ENCODE measurements around the gene YAP1.
"Not testable (repeated sequence)": the region's sequence is repeated elsewhere in the genome, so short reads cannot be mapped to it uniquely, and the experiment has no call there.

The YAP1 gene

GRCh38 chr11:102194990-102195389, 84.7 kb downstream of the YAP1 start:
- no peak overlapping the region for H3K27ac ChIP-seq (ENCODE audit: low read depth in 2 of 2, low read length in 2 of 2)
- H3K4me3 ChIP-seq (ENCODE audit: low read length in 2 of 2): no peak overlapping the region
- H3K4me1 ChIP-seq (ENCODE audit: control insufficient read depth in 2 of 2, insufficient read depth in 2 of 2, low read length in 2 of 2): no peaks in the 10 kb centered on the region
- no peaks in the 10 kb centered on the region for H3K9me3 ChIP-seq (ENCODE audit: control insufficient read depth in 2 of 2, low read length in 2 of 2)
- no peak overlapping the region for H3K9ac ChIP-seq (ENCODE audit: low read depth in 1 of 2, low read length in 2 of 2)
- no peaks in the 10 kb centered on the region for H3K36me3 ChIP-seq (ENCODE audit: control insufficient read depth in 2 of 2, insufficient read depth in 2 of 2, low read length in 2 of 2)
- no peaks in the 10 kb centered on the region for H3K27me3 ChIP-seq (ENCODE audit: control insufficient read depth in 2 of 2, insufficient read depth in 2 of 2, low read length in 2 of 2)

DNA sequence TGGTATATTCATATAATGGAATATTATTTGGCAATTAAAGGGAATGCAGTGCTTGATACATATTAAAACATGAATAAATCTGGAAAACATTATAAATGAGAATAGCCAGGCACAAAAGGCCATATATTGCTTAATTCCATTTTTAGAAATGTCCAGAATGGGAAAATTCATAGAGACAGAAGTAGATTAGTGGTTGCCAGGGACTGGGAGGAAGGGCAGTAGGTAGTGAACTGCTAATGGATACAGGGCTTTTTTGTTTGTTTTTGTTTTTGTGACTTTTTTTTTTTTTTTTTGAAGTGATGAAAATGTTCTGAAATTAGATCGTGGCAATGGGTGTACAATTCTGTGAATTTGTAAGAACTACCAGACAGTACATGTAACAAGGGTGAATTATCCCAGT, 86.1 kb downstream of the YAP1 start:
- H3K27me3 ChIP-seq (ENCODE audit: control insufficient read depth in 2 of 2, insufficient read depth in 2 of 2, low read length in 2 of 2): no peaks in the 10 kb centered on the region
- H3K9me3 ChIP-seq (ENCODE audit: control insufficient read depth in 2 of 2, low read length in 2 of 2): no peaks in the 10 kb centered on the region
- no peak overlapping the region for H3K4me3 ChIP-seq (ENCODE audit: low read length in 2 of 2)
- no peak overlapping the region for H3K9ac ChIP-seq (ENCODE audit: low read depth in 1 of 2, low read length in 2 of 2)
- no peak overlapping the region for H3K27ac ChIP-seq (ENCODE audit: low read depth in 2 of 2, low read length in 2 of 2)
- no peaks in the 10 kb centered on the region for H3K36me3 ChIP-seq (ENCODE audit: control insufficient read depth in 2 of 2, insufficient read depth in 2 of 2, low read length in 2 of 2)
- H3K4me1 ChIP-seq (ENCODE audit: control insufficient read depth in 2 of 2, insufficient read depth in 2 of 2, low read length in 2 of 2): no peaks in the 10 kb centered on the region

DNA sequence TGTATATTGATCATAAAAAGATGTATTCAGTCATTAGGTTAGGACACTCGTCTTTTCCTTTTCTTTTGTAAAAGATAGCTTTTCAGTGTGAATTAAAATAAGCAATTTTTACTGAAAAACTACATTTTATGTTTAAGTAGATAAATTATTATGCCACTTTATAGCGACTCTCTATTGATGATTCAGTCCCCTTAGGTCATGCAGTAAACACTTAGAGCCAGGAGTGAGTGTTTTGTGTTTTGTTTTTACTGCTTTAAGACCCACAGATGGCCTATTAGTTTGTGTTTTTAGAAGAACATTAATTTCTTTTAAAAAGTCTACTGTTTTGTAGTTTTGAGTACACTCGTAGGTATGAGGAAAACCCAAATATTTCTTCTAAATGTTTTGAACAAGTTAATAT, 86.6 kb downstream of the YAP1 start:
- no peaks in the 10 kb centered on the region for H3K4me1 ChIP-seq (ENCODE audit: control insufficient read depth in 2 of 2, insufficient read depth in 2 of 2, low read length in 2 of 2)
- H3K27me3 ChIP-seq (ENCODE audit: control insufficient read depth in 2 of 2, insufficient read depth in 2 of 2, low read length in 2 of 2): no peaks in the 10 kb centered on the region
- H3K9me3 ChIP-seq (ENCODE audit: control insufficient read depth in 2 of 2, low read length in 2 of 2): no peaks in the 10 kb centered on the region
- H3K27ac ChIP-seq (ENCODE audit: low read depth in 2 of 2, low read length in 2 of 2): no peak overlapping the region
- H3K9ac ChIP-seq (ENCODE audit: low read depth in 1 of 2, low read length in 2 of 2): no peak overlapping the region
- no peaks in the 10 kb centered on the region for H3K36me3 ChIP-seq (ENCODE audit: control insufficient read depth in 2 of 2, insufficient read depth in 2 of 2, low read length in 2 of 2)
- no peak overlapping the region for H3K4me3 ChIP-seq (ENCODE audit: low read length in 2 of 2)

GRCh38 chr11:102197670-102198139, 87.5 kb downstream of the YAP1 start:
- Histone ChIP-seq H3K9me3 (ENCODE audit: control insufficient read depth in 2 of 2, low read length in 2 of 2) (no peaks in the 10 kb centered on the region), H3K9ac (ENCODE audit: low read depth in 1 of 2, low read length in 2 of 2) (no peak overlapping the region), H3K27me3 (ENCODE audit: control insufficient read depth in 2 of 2, insufficient read depth in 2 of 2, low read length in 2 of 2) (no peaks in the 10 kb centered on the region), H3K4me3 (ENCODE audit: low read length in 2 of 2) (no peak overlapping the region), H3K4me1 (ENCODE audit: control insufficient read depth in 2 of 2, insufficient read depth in 2 of 2, low read length in 2 of 2) (no peaks in the 10 kb centered on the region), H3K36me3 (ENCODE audit: control insufficient read depth in 2 of 2, insufficient read depth in 2 of 2, low read length in 2 of 2) (no peaks in the 10 kb centered on the region), H3K27ac (ENCODE audit: low read depth in 2 of 2, low read length in 2 of 2) (no peak overlapping the region)

GRCh38 chr11:102199673-102200072, 89.4 kb downstream of the YAP1 start:
- Histone ChIP-seq H3K36me3 (ENCODE audit: control insufficient read depth in 2 of 2, insufficient read depth in 2 of 2, low read length in 2 of 2) (no peaks in the 10 kb centered on the region), H3K9me3 (ENCODE audit: control insufficient read depth in 2 of 2, low read length in 2 of 2) (no peaks in the 10 kb centered on the region), H3K4me3 (ENCODE audit: low read length in 2 of 2) (no peak overlapping the region), H3K4me1 (ENCODE audit: control insufficient read depth in 2 of 2, insufficient read depth in 2 of 2, low read length in 2 of 2) (no peaks in the 10 kb centered on the region), H3K27me3 (ENCODE audit: control insufficient read depth in 2 of 2, insufficient read depth in 2 of 2, low read length in 2 of 2) (no peaks in the 10 kb centered on the region), H3K9ac (ENCODE audit: low read depth in 1 of 2, low read length in 2 of 2) (no peak overlapping the region), H3K27ac (ENCODE audit: low read depth in 2 of 2, low read length in 2 of 2) (no peak overlapping the region)

DNA sequence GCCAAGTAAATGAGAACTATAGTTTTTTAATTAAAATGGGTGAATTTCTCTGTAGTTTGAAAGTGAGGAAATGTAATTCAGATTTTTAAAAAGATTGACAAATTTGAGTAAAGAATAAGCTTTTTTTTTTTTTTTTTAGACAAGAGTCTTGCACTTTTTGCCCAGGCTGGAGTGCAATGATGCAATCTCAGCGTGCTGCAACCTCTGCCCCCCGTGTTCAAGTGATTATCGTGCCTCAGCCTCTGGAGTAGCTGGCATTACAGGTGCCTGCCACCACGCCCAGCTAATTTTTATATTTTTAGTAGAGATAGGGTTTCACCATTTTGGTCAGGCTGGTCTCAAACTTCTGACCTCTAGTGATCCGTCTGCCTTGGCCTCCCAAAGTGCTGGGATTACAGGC, 90.1 kb downstream of the YAP1 start:
- not testable (repeated sequence) for H3K9ac ChIP-seq (ENCODE audit: low read depth in 1 of 2, low read length in 2 of 2); H3K27ac ChIP-seq (ENCODE audit: low read depth in 2 of 2, low read length in 2 of 2); H3K4me3 ChIP-seq (ENCODE audit: low read length in 2 of 2); H3K27me3 ChIP-seq (ENCODE audit: control insufficient read depth in 2 of 2, insufficient read depth in 2 of 2, low read length in 2 of 2); H3K36me3 ChIP-seq (ENCODE audit: control insufficient read depth in 2 of 2, insufficient read depth in 2 of 2, low read length in 2 of 2); H3K4me1 ChIP-seq (ENCODE audit: control insufficient read depth in 2 of 2, insufficient read depth in 2 of 2, low read length in 2 of 2); H3K9me3 ChIP-seq (ENCODE audit: control insufficient read depth in 2 of 2, low read length in 2 of 2)

- no peak overlapping the region for H3K27ac ChIP-seq (ENCODE audit: low read depth in 2 of 2, low read length in 2 of 2)
- H3K4me3 ChIP-seq (ENCODE audit: low read length in 2 of 2): no peak overlapping the region
- H3K9ac ChIP-seq (ENCODE audit: low read depth in 1 of 2, low read length in 2 of 2): no peak overlapping the region
- no peaks in the 10 kb centered on the region for H3K27me3 ChIP-seq (ENCODE audit: control insufficient read depth in 2 of 2, insufficient read depth in 2 of 2, low read length in 2 of 2)
- H3K36me3 ChIP-seq (ENCODE audit: control insufficient read depth in 2 of 2, insufficient read depth in 2 of 2, low read length in 2 of 2): no peaks in the 10 kb centered on the region
- no peaks in the 10 kb centered on the region for H3K9me3 ChIP-seq (ENCODE audit: control insufficient read depth in 2 of 2, low read length in 2 of 2)
- H3K4me1 ChIP-seq (ENCODE audit: control insufficient read depth in 2 of 2, insufficient read depth in 2 of 2, low read length in 2 of 2): no peaks in the 10 kb centered on the region
These were observed 91.5 kb downstream of the YAP1 start for GRCh38 chr11:102201776-102202175.

GRCh38 chr11:102202972-102203371, 92.7 kb downstream of the YAP1 start:
- Histone ChIP-seq H3K27me3 (ENCODE audit: control insufficient read depth in 2 of 2, insufficient read depth in 2 of 2, low read length in 2 of 2) (no peaks in the 10 kb centered on the region), H3K9me3 (ENCODE audit: control insufficient read depth in 2 of 2, low read length in 2 of 2) (no peaks in the 10 kb centered on the region), H3K27ac (ENCODE audit: low read depth in 2 of 2, low read length in 2 of 2) (no peak overlapping the region), H3K4me3 (ENCODE audit: low read length in 2 of 2) (no peak overlapping the region), H3K4me1 (ENCODE audit: control insufficient read depth in 2 of 2, insufficient read depth in 2 of 2, low read length in 2 of 2) (no peaks in the 10 kb centered on the region), H3K36me3 (ENCODE audit: control insufficient read depth in 2 of 2, insufficient read depth in 2 of 2, low read length in 2 of 2) (no peaks in the 10 kb centered on the region), H3K9ac (ENCODE audit: low read depth in 1 of 2, low read length in 2 of 2) (no peak overlapping the region)

- H3K9ac ChIP-seq (ENCODE audit: low read depth in 1 of 2, low read length in 2 of 2): no peak overlapping the region
- no peaks in the 10 kb centered on the region for H3K4me1 ChIP-seq (ENCODE audit: control insufficient read depth in 2 of 2, insufficient read depth in 2 of 2, low read length in 2 of 2)
- no peaks in the 10 kb centered on the region for H3K27me3 ChIP-seq (ENCODE audit: control insufficient read depth in 2 of 2, insufficient read depth in 2 of 2, low read length in 2 of 2)
- peaks cover 0 to 4% of the 10 kb centered on the region in 2 donors for H3K36me3 ChIP-seq (ENCODE audit: control insufficient read depth in 2 of 2, insufficient read depth in 2 of 2, low read length in 2 of 2)
- no peak overlapping the region for H3K4me3 ChIP-seq (ENCODE audit: low read length in 2 of 2)
- no peaks in the 10 kb centered on the region for H3K9me3 ChIP-seq (ENCODE audit: control insufficient read depth in 2 of 2, low read length in 2 of 2)
- no peak overlapping the region for H3K27ac ChIP-seq (ENCODE audit: low read depth in 2 of 2, low read length in 2 of 2)
These were observed 93.9 kb downstream of the YAP1 start for GRCh38 chr11:102204174-102204573.

- no peaks in the 10 kb centered on the region for H3K9me3 ChIP-seq (ENCODE audit: control insufficient read depth in 2 of 2, low read length in 2 of 2)
- H3K27ac ChIP-seq (ENCODE audit: low read depth in 2 of 2, low read length in 2 of 2): no peak overlapping the region
- peaks cover 3 to 10% of the 10 kb centered on the region in 2 donors for H3K36me3 ChIP-seq (ENCODE audit: control insufficient read depth in 2 of 2, insufficient read depth in 2 of 2, low read length in 2 of 2)
- no peak overlapping the region for H3K9ac ChIP-seq (ENCODE audit: low read depth in 1 of 2, low read length in 2 of 2)
- no peaks in the 10 kb centered on the region for H3K4me1 ChIP-seq (ENCODE audit: control insufficient read depth in 2 of 2, insufficient read depth in 2 of 2, low read length in 2 of 2)
- no peaks in the 10 kb centered on the region for H3K27me3 ChIP-seq (ENCODE audit: control insufficient read depth in 2 of 2, insufficient read depth in 2 of 2, low read length in 2 of 2)
- no peak overlapping the region for H3K4me3 ChIP-seq (ENCODE audit: low read length in 2 of 2)
These were observed 95.6 kb downstream of the YAP1 start for GRCh38 chr11:102205805-102206204.

GRCh38 chr11:102208835-102209234, 98.6 kb downstream of the YAP1 start:
- Histone ChIP-seq H3K27ac (ENCODE audit: low read depth in 2 of 2, low read length in 2 of 2) (no peak overlapping the region), H3K4me1 (ENCODE audit: control insufficient read depth in 2 of 2, insufficient read depth in 2 of 2, low read length in 2 of 2) (no peaks in the 10 kb centered on the region), H3K4me3 (ENCODE audit: low read length in 2 of 2) (no peak overlapping the region), H3K9me3 (ENCODE audit: control insufficient read depth in 2 of 2, low read length in 2 of 2) (no peaks in the 10 kb centered on the region), H3K9ac (ENCODE audit: low read depth in 1 of 2, low read length in 2 of 2) (no peak overlapping the region), H3K27me3 (ENCODE audit: control insufficient read depth in 2 of 2, insufficient read depth in 2 of 2, low read length in 2 of 2) (no peaks in the 10 kb centered on the region), H3K36me3 (ENCODE audit: control insufficient read depth in 2 of 2, insufficient read depth in 2 of 2, low read length in 2 of 2) (peaks cover 6 to 10% of the 10 kb centered on the region in 2 donors)

Data from mucosa of rectum (tissue), 2 donors.